GM19372 (cell line): ENCODE measurements around the gene PTPN14.
A peak's percentile ranks its signal among the peaks of the same experiment; 100 is the strongest.
"Not testable (repeated sequence)": the region's sequence is repeated elsewhere in the genome, so short reads cannot be mapped to it uniquely, and the experiment has no call there.

Experiments used
- ATAC-seq: cut with Tn5 transposase; IDR thresholded peaks from one replicate; pipeline ENCODE4 v1.9.1; 2021; ENCODE audit warnings: mild to moderate bottlenecking, low read depth, moderate library complexity; ENCODE audit not compliant: unreplicated experiment

PTPN14 gene

GRCh38 chr1:214551436-214552173, at the start of gene PTPN14:
TSS of gene PTPN14 (minus strand) at chr1:214551602. CDS start at chr1:214464803, 86,799 bp downstream.
- ATAC-seq: no peak

DNA sequence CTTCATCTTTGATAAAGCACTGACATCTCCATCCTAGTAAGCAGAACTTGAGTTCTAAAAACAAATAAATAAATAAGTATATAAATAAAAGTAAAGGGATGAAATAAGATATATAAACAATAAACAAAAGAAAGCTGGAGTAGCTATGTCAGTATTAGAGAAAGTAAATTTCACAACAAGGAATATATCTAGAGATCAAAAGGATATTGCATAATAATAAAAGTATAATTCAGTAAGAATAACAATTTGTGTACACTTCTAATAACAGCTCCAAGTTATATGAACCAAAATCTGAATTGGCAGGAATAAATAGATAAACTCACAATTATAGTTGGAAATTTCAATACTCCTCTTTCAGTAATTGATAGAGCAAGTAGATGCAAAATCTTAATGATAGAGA, 41.8 kb upstream of the PTPN14 start:
- no peak for ATAC-seq

- not testable (repeated sequence) for ATAC-seq
These were observed 40.5 kb upstream of the PTPN14 start for GRCh38 chr1:214591918-214592317.

- ATAC-seq: no peak
These were observed 39.3 kb upstream of the PTPN14 start for GRCh38 chr1:214590696-214591095.

GRCh38 chr1:214588963-214589597, 37.7 kb upstream of the PTPN14 start:
- no peak for ATAC-seq

GRCh38 chr1:214587165-214587564, 35.8 kb upstream of the PTPN14 start:
- ATAC-seq: no peak

DNA sequence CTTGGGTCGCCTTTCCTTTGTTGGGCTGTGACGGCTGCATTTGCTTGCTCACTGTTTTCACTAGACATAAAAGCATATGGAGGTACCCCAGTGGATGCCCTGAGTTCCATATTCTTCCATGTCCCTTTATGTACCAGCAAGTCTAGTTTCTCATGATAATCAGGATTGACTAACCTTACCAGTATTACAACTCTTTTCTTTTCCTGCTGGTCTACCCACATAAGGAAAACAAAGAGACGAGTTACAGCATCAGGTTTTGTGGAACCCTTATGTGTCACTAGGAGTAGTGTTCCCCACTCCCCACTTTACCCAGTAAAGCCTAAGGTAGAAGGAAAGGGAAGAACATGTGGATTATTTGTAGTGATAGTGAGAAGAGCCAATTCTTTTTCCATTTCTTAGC, 35.2 kb upstream of the PTPN14 start:
- ATAC-seq: no peak

GRCh38 chr1:214584805-214585766, 33.7 kb upstream of the PTPN14 start:
- ATAC-seq: peak; percentile 75

GRCh38 chr1:214583824-214584554, 32.6 kb upstream of the PTPN14 start:
- no peak for ATAC-seq

DNA sequence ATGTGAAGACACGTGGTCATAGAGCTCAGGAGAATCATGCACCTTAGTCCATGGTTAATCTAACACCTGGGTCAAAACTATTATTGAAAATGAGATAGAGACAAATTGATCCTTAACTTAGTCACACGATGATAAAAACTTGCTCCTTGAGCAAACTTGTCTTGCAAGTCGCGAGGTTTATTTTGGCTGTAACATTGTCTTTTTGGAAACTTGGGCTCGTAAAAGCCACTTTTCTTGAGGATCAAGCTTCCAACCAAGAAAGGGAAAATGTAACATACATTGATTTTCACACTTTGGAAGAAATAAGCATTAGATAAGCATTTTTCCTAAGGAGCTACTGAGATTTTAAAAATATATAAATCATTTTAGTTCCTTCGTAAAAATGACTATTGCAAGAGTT, 31.7 kb upstream of the PTPN14 start:
- ATAC-seq: no peak

GRCh38 chr1:214582289-214582891, 31.0 kb upstream of the PTPN14 start:
- ATAC-seq: no peak

- ATAC-seq: no peak
These were observed 30.4 kb upstream of the PTPN14 start for GRCh38 chr1:214581785-214582184.

- no peak for ATAC-seq
These were observed 27.8 kb upstream of the PTPN14 start for GRCh38 chr1:214579183-214579582.

GRCh38 chr1:214576120-214576519, 24.7 kb upstream of the PTPN14 start:
- ATAC-seq: not testable (repeated sequence)

DNA sequence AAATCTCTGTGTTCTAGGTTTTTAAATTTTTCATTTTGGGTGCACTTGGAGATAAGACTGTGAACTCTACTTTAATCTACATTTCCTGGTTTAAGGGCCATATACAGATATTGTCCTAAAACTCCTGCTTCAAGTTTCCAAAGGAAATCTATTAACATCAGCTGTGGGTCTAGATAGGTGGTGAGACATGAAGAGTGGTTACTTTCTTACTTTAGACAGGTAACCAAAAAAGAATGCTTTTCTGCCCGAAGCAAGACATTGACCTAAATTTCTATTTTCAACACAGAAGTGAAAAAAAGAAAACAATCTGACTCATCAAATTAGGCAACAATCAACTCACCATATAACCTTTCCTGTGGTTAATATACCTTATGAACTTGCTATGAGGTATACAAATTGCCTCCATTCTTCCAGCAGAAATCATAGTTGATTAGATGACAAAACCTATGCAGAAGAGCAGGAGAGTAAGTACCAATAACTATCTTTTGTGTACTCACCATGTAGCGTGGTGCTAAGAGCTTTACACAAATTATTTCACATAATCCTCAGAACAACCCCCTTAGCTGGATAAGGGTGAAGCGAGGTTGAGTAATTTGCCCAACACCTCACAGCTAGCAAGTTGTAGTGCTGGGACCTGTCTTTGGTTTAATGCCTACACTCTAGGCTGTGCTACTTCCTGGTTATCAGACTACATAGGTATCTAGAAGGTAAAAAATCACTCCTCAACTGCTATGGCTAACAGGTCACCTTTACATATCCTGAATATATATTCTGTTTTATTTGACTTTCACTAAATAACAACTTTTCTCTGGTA, 23.4 kb upstream of the PTPN14 start:
- no peak for ATAC-seq

- no peak for ATAC-seq
These were observed 22.2 kb upstream of the PTPN14 start for GRCh38 chr1:214573386-214574318.

DNA sequence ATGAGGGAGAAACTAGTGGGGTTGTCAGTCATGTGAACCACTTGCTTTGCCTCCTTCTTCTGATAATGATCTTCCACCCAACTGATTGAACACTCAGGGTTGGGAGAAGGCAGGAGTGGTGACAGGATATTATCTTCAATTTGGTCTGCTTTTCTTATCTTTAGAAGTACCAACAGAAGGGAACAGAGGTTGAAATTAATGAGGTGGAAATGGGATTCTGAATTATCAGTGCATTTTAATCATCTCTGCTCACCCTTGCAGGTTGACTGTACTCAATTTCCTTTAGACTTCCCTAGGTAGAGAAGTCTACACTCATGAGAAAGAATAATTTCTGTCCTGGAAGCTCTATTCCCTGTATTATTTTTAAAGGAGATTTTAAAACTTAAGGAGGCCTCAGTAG, 19.9 kb upstream of the PTPN14 start:
- no peak for ATAC-seq

- ATAC-seq: no peak
These were observed 19.0 kb upstream of the PTPN14 start for GRCh38 chr1:214570442-214570841.
